ENCODE data around the gene ALG11.

ALG11 gene

GRCh38 chr13:51988988-51989618 is 23.1 kb upstream of the ALG11 start:
- TF ChIP-seq EZH2phosphoT487 (IDR thresholded peaks at IDR 0.05; ENCODE audit: borderline replicate concordance) (no peak), CTCF (conservative IDR thresholded peaks at IDR 0.05; ENCODE audit: low read length) (no peak)
- H3K79me2 ChIP-seq (ENCODE audit: insufficient read depth, low read length), result no peaks in the 10 kb centered on the region

GRCh38 chr13:51993713-51994112 is 18.5 kb upstream of the ALG11 start:
- no peak overlapping the region for H3K4me2 ChIP-seq (ENCODE audit: low read depth, low read length, poor library complexity, severe bottlenecking)
- H3F3A ChIP-seq (ENCODE audit: low read depth), result no peaks in the 10 kb centered on the region
- no peak overlapping the region for H3K9ac ChIP-seq (ENCODE audit: low read depth, low read length, poor library complexity, severe bottlenecking)
- H4K20me1 ChIP-seq (ENCODE audit: insufficient read depth, low read length, poor library complexity, severe bottlenecking), result no peaks in the 10 kb centered on the region
- no peaks in the 10 kb centered on the region for H3K9me2 ChIP-seq (replicated peaks; ENCODE audit: low read depth, low read length)
- TF ChIP-seq EZH2phosphoT487 (IDR thresholded peaks at IDR 0.05; ENCODE audit: borderline replicate concordance), result no peak
- TF ChIP-seq CTCF (conservative IDR thresholded peaks at IDR 0.05; ENCODE audit: low read length), result no peak
- no peaks in the 10 kb centered on the region for H3K79me2 ChIP-seq (ENCODE audit: insufficient read depth, low read length)
- H3K36me3 ChIP-seq (ENCODE audit: insufficient read depth, low read length), result no peaks in the 10 kb centered on the region
- no peaks in the 10 kb centered on the region for H3K9me3 ChIP-seq (ENCODE audit: insufficient read depth, low read depth, low read length)
- H3K4me3 ChIP-seq (ENCODE audit: low read length, poor library complexity, severe bottlenecking), result no peak overlapping the region
- H3K27me3 ChIP-seq (ENCODE audit: insufficient read depth, low read length, poor library complexity, severe bottlenecking), result no peaks in the 10 kb centered on the region
- H3K4me1 ChIP-seq (ENCODE audit: insufficient read depth, low read length, poor library complexity, severe bottlenecking), result no peaks in the 10 kb centered on the region
- no peak overlapping the region for H2AFZ ChIP-seq (ENCODE audit: low read length)

More at GRCh38 chr13:51988988-51989618, 23.1 kb upstream of the ALG11 start:
- Histone ChIP-seq H3K36me3 (ENCODE audit: insufficient read depth, low read length) (no peaks in the 10 kb centered on the region), H3F3A (ENCODE audit: low read depth) (no peaks in the 10 kb centered on the region), H3K9me3 (ENCODE audit: insufficient read depth, low read depth, low read length) (no peaks in the 10 kb centered on the region), H3K27me3 (ENCODE audit: insufficient read depth, low read length, poor library complexity, severe bottlenecking) (no peaks in the 10 kb centered on the region), H3K4me2 (ENCODE audit: low read depth, low read length, poor library complexity, severe bottlenecking) (no peak overlapping the region), H2AFZ (ENCODE audit: low read length) (no peak overlapping the region), H3K4me1 (ENCODE audit: insufficient read depth, low read length, poor library complexity, severe bottlenecking) (no peaks in the 10 kb centered on the region), H3K4me3 (ENCODE audit: low read length, poor library complexity, severe bottlenecking) (no peak overlapping the region), H3K9me2 (replicated peaks; ENCODE audit: low read depth, low read length) (no peaks in the 10 kb centered on the region), H4K20me1 (ENCODE audit: insufficient read depth, low read length, poor library complexity, severe bottlenecking) (no peaks in the 10 kb centered on the region), H3K9ac (ENCODE audit: low read depth, low read length, poor library complexity, severe bottlenecking) (no peak overlapping the region)

GRCh38 chr13:51995677-51996551 is 16.3 kb upstream of the ALG11 start:
- Histone ChIP-seq H3K27me3 (ENCODE audit: insufficient read depth, low read length, poor library complexity, severe bottlenecking) (no peaks in the 10 kb centered on the region), H3F3A (ENCODE audit: low read depth) (no peaks in the 10 kb centered on the region), H3K9ac (ENCODE audit: low read depth, low read length, poor library complexity, severe bottlenecking) (no peak overlapping the region), H3K9me2 (replicated peaks; ENCODE audit: low read depth, low read length) (no peaks in the 10 kb centered on the region), H3K4me2 (ENCODE audit: low read depth, low read length, poor library complexity, severe bottlenecking) (no peak overlapping the region), H3K4me3 (ENCODE audit: low read length, poor library complexity, severe bottlenecking) (no peak overlapping the region), H3K36me3 (ENCODE audit: insufficient read depth, low read length) (no peaks in the 10 kb centered on the region), H2AFZ (ENCODE audit: low read length) (no peak overlapping the region; the same call in 1 of the 2 replicates), H3K79me2 (ENCODE audit: insufficient read depth, low read length) (no peaks in the 10 kb centered on the region), H3K4me1 (ENCODE audit: insufficient read depth, low read length, poor library complexity, severe bottlenecking) (no peaks in the 10 kb centered on the region), H3K9me3 (ENCODE audit: insufficient read depth, low read depth, low read length) (no peaks in the 10 kb centered on the region), H4K20me1 (ENCODE audit: insufficient read depth, low read length, poor library complexity, severe bottlenecking) (no peaks in the 10 kb centered on the region)
- no peak for TF ChIP-seq CTCF (conservative IDR thresholded peaks at IDR 0.05; ENCODE audit: low read length)
- no peak for TF ChIP-seq EZH2phosphoT487 (IDR thresholded peaks at IDR 0.05; ENCODE audit: borderline replicate concordance)

Data from Loucy (cell line).